Skeletal muscle satellite cell (primary cell): ENCODE measurements around the gene CSH2. TPM values are rescaled to one million over a fixed set of nuclear protein-coding genes. Genes with fewer than 3 reads are reported as not detected.
"Not testable (repeated sequence)": the region's sequence is repeated elsewhere in the genome, so short reads cannot be mapped to it uniquely, and the experiment has no call there.

Experiments used
- H3K27me3 ChIP-seq: 2 replicates; pipeline ENCODE4 v1.7.0; 2013; ENCODE audit warnings: low read length; ENCODE audit not compliant: control insufficient read depth, insufficient read depth
- H3K36me3 ChIP-seq: 2 replicates; pipeline ENCODE4 v1.7.0; 2013; ENCODE audit warnings: mild to moderate bottlenecking, control low read depth, low read length; ENCODE audit not compliant: insufficient read depth
- H3K4me1 ChIP-seq: 2 replicates; pipeline ENCODE4 v1.7.0; 2013; ENCODE audit warnings: low read length; ENCODE audit not compliant: control insufficient read depth, insufficient read depth
- H3K4me2 ChIP-seq: 2 replicates; pipeline ENCODE4 v1.7.0; 2013; ENCODE audit warnings: mild to moderate bottlenecking, low read length
- H3K4me3 ChIP-seq: 2 replicates; pipeline ENCODE4 v1.7.0; 2013; ENCODE audit warnings: low read length
- H3K9ac ChIP-seq: 2 replicates; pipeline ENCODE4 v1.7.0; 2013; ENCODE audit warnings: mild to moderate bottlenecking, low read depth, low read length, moderate library complexity
- H3K9me3 ChIP-seq: replicated peaks from 2 replicates; pipeline ENCODE4 v1.7.0; 2013; ENCODE audit warnings: mild to moderate bottlenecking, control low read depth, low read length
- total RNA-seq: library from RNA; depleted of rRNA; stranded (reverse); fragments of >200 nt; gene quantifications from 2 replicates; pipeline ENCODE4 v1.2.3, GENCODE V29; 2012; rRNA removed

The CSH2 gene
- not detected in 2 replicates for total RNA-seq

DNA sequence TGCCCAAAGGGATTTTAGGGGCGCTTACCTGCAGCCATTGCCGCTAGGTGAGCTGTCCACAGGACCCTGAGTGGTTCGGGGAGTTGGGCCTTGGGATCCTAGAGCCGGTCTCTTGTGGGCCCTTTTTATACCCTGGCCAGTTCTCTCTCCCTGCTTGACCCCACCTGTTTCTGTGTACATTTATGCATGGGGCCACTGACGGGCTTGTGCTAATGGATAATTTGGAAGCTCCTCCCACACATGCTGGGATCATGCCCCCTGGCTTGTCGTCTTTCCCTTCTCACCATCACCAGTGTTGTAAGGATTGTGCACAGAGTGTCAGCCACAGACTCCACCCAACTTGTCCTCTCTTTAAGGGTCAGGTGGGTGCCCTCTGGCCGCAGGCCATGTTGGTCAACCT, at the start of gene CSH2:
TSS of gene CSH2 (minus strand) at position 101 of the 400 bp plus-strand sequence. CDS start at position 38, 63 bp downstream.
- not testable (repeated sequence) for H3K4me2 ChIP-seq, H3K4me3 ChIP-seq, H3K9ac ChIP-seq, H3K27me3 ChIP-seq, H3K9me3 ChIP-seq, H3K36me3 ChIP-seq, H3K4me1 ChIP-seq

DNA sequence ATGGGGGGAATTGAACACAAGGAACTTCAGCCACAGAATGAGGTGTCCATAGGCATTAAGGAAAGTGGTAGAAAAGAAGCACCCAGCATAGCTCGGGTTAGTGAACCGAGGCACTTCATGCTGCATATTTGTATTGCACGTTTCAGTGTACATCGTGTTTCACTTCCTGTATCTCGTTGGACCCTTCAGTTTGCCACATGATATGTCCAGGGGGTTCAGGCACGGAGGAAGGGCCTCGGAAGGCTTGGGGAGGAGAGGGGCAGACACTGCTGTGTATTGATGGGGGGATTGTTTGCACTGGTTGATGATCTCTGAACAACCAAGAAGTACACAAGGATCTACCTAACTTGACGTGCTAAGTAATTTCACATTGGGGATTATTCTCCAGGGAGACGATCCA, 48.9 kb upstream of the CSH2 start:
- H3K4me1 ChIP-seq, H3K4me2 ChIP-seq, H3K9ac ChIP-seq, H3K36me3 ChIP-seq, H3K9me3 ChIP-seq, H3K4me3 ChIP-seq: not testable (repeated sequence)
- H3K27me3 ChIP-seq, result peaks cover 13% of the 10 kb centered on the region

DNA sequence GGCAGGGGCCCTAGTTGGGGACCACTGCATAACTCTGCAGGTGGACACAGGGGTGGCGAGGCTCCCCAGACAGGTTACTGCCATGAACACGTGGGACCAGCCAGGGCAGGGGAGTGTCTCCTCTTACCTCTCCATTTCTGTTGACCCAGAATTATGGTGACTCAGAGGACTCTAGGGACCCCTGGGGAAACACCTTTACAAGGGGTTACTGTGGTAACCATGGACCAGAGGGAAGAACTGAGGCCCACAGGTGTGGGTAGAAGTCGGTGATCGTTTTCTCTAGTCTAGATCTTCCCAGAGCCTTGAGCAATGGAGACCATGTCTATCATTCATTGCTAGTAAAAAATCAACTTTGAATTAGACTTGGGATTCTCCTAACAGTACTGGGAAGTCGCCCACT, 47.3 kb upstream of the CSH2 start:
- not testable (repeated sequence) for H3K4me1 ChIP-seq, H3K4me2 ChIP-seq, H3K4me3 ChIP-seq

DNA sequence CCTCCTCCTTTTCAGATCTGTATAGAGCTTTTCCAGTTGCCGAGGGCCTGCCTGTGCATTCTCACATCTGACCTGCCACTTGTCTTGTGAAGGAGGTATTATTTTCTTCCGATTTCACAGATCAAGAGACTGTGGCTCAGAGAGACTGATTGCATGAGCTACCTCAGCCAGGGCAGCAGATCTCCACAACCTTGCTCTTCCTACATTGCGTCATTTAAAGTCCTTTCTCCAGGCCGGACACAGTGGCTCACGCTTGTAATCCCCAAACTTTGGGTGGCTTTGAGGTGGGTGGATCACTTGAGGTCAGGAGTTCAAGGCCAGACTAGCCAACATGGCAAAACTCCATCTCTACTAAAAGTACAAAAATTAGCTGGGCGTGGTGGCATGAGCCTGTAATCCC, 46.6 kb upstream of the CSH2 start:
- H3K4me3 ChIP-seq, H3K9ac ChIP-seq, H3K36me3 ChIP-seq, H3K9me3 ChIP-seq, H3K4me1 ChIP-seq, H3K4me2 ChIP-seq: not testable (repeated sequence)
- peaks cover 27% of the 10 kb centered on the region for H3K27me3 ChIP-seq

More for the DNA sequence above, 47.3 kb upstream of the CSH2 start:
- not testable (repeated sequence) for H3K9ac ChIP-seq, H3K9me3 ChIP-seq, H3K36me3 ChIP-seq
- peaks cover 22% of the 10 kb centered on the region for H3K27me3 ChIP-seq

DNA sequence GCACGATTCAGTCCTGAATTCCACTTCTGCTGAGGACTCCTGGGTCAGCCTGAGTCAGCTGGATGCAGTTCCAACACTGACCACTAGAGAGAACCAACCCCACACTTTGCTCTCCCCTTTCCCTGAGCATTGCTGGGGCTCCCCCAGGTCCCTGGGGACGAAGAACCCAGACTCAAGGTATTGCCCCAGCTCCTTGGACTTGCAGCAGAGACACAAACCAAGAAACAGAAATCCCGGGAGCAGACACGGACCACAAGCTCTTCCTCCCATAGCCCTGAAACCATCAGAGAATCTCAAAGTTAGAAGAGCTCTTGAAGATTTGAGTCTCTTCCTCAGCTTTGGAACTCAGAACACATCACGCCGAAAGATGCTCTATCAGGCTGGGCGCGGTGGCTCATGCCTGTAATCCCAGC, 45.8 kb upstream of the CSH2 start:
- no peak overlapping the region for H3K9ac ChIP-seq
- H3K4me1 ChIP-seq, result no peaks in the 10 kb centered on the region
- H3K4me2 ChIP-seq, result no peak overlapping the region
- H3K4me3 ChIP-seq, result no peak overlapping the region
- H3K9me3 ChIP-seq, result no peaks in the 10 kb centered on the region
- peaks cover 29% of the 10 kb centered on the region for H3K27me3 ChIP-seq
- no peaks in the 10 kb centered on the region for H3K36me3 ChIP-seq

DNA sequence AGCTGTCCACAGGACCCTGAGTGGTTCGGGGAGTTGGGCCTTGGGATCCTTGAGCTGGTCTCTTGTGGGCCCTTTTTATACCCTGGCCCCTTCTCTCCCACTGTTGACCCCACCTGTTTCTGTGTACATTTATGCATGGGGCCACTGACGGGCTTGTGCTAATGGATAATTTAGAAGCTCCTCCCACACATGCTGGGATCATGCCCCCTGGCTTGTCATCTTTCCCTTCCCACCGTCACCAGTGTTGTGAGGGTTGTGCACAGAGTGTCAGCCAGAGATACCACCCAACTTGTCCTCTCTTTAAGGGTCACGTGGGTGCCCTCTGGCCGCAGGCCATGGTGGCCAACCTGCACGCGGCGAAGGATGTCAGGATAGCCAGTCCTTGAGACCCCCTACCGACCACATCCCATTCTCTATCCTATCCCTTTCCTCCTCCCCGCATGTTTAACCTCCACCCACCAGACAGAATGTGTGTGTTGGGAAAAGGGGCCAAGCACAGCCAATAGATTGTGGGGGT, 45.4 kb upstream of the CSH2 start, which contains the start of gene GH1:
TSS of gene GH1 (minus strand) at position 51 of the 517 bp plus-strand sequence. CDS start 63 bp downstream, outside the sequence.
- not testable (repeated sequence) for H3K9ac ChIP-seq, H3K4me1 ChIP-seq, H3K9me3 ChIP-seq, H3K4me3 ChIP-seq, H3K36me3 ChIP-seq, H3K4me2 ChIP-seq
- H3K27me3 ChIP-seq, result peaks cover 31% of the 10 kb centered on the region

DNA sequence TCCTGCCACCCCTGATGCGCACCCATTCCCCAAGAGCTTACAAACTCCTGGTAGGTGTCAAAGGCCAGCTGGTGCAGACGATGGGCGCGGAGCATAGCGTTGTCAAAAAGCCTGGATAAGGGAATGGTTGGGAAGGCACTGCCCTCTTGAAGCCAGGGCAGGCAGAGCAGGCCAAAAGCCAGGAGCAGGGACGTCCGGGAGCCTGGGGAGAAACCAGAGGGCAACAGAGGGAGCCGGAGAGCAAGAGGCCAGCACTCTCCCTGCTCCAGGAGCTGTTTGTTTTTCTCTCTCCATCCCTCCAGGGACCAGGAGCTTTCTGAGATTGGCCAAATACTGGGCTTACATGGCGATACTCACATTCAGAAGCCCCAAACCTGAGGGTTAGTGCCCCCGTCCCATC, 44.8 kb upstream of the CSH2 start:
- Histone ChIP-seq H3K9ac (no peak overlapping the region), H3K27me3 (peaks cover 37% of the 10 kb centered on the region), H3K4me1 (no peaks in the 10 kb centered on the region), H3K4me2 (no peak overlapping the region), H3K36me3 (no peaks in the 10 kb centered on the region), H3K4me3 (no peak overlapping the region), H3K9me3 (no peaks in the 10 kb centered on the region)

DNA sequence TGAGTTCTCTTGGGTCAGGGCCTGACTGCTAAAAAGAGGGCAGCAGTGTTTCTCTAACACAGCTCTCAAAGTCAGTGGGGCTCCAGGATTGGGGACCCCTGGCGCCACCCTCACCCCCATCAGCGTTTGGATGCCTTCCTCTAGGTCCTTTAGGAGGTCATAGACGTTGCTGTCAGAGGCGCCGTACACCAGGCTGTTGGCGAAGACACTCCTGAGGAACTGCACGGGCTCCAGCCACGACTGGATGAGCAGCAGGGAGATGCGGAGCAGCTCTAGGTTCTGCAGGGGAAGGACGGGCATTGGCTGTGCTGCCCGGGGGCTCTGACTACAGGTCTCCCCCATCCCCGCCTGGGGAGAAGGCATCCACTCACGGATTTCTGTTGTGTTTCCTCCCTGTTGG, 44.2 kb upstream of the CSH2 start:
- Histone ChIP-seq H3K4me1 (no peaks in the 10 kb centered on the region), H3K4me3 (no peak overlapping the region), H3K9ac (no peak overlapping the region), H3K9me3 (no peaks in the 10 kb centered on the region), H3K36me3 (no peaks in the 10 kb centered on the region), H3K27me3 (peaks cover 41% of the 10 kb centered on the region), H3K4me2 (no peak overlapping the region)

DNA sequence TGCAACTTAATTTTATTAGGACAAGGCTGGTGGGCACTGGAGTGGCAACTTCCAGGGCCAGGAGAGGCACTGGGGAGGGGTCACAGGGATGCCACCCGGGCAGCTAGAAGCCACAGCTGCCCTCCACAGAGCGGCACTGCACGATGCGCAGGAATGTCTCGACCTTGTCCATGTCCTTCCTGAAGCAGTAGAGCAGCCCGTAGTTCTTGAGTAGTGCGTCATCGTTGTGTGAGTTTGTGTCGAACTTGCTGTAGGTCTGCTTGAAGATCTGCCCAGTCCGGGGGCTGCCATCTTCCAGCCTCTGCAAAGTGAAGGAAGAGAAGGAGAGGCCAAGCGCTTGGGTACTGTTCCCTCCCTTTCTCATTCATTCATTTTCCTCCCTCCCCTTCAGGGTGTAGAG, 43.7 kb upstream of the CSH2 start:
- not testable (repeated sequence) for H3K9ac ChIP-seq, H3K9me3 ChIP-seq, H3K36me3 ChIP-seq, H3K4me3 ChIP-seq, H3K4me2 ChIP-seq, H3K4me1 ChIP-seq
- H3K27me3 ChIP-seq, result peaks cover 45% of the 10 kb centered on the region

DNA sequence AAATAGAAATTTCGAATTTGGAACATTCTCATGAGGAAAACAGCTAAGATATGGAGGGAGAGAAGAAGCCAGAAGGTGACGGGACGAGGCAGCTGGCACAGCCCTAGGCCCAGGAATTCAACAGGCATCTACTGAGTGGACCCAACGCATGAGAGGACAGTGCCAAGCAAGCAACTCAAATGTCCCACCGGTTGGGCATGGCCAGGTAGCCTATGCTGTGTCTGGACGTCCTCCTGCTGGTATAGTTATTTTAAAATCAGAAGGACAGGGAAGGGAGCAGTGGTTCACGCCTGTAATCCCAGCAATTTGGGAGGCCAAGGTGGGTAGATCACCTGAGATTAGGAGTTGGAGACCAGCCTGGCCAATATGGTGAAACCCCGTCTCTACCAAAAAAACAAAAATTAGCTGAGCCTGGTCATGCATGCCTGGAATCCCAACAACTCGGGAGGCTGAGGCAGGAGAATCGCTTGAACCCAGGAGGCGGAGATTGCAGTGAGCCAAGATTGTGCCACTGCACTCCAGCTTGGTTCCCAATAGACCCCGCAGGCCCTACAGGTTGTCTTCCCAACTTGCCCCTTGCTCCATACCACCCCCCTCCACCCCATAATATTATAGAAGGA, 43.2 kb upstream of the CSH2 start:
- Histone ChIP-seq H3K9me3 (no peaks in the 10 kb centered on the region), H3K9ac (no peak overlapping the region), H3K36me3 (no peaks in the 10 kb centered on the region), H3K27me3 (peaks cover 48% of the 10 kb centered on the region), H3K4me2 (no peak overlapping the region), H3K4me3 (no peak overlapping the region), H3K4me1 (no peaks in the 10 kb centered on the region)

DNA sequence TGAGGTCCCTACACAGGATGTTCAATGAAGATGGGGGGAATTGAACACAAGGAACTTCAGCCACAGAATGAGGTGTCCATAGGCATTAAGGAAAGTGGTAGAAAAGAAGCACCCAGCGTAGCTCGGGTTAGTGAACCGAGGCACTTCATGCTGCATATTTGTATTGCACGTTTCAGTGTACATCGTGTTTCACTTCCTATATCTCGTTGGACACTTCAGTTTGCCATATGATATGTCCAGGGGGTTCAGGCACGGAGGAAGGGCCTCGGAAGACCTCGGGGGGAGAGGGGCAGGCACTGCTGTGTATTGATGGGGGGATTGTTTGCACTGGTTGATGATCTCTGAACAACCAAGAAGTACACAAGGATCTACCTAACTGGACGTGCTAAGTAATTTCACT, 42.3 kb upstream of the CSH2 start:
- not testable (repeated sequence) for H3K4me1 ChIP-seq, H3K9me3 ChIP-seq, H3K36me3 ChIP-seq, H3K4me2 ChIP-seq, H3K9ac ChIP-seq, H3K4me3 ChIP-seq
- H3K27me3 ChIP-seq, result peaks cover 48% of the 10 kb centered on the region

DNA sequence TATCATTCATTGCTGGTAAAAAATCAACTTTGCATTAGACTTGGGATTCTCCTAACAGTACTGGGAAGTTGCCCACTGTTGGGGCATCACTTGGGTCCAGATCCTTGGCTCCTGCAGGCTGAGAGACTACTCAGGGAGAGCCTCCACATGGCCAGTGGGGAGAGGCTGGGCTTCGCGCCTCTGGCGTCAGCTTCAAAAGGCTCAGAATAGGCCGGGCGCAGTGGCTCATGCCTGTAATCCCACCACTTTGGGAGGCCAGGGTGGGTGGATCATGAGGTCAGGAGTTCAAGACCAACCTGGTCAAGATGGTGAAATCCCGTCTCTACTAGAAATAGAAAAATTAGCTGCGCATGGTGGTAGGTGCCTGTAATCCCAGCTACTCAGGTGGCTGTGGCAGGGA, 41.0 kb upstream of the CSH2 start:
- Histone ChIP-seq H3K9me3 (no peaks in the 10 kb centered on the region), H3K27me3 (peaks cover 59% of the 10 kb centered on the region), H3K4me1 (no peaks in the 10 kb centered on the region), H3K4me2 (no peak overlapping the region), H3K4me3 (no peak overlapping the region), H3K36me3 (no peaks in the 10 kb centered on the region), H3K9ac (no peak overlapping the region)
